Measurements from ENCODE around the gene PRTN3.
"Not testable (repeated sequence)": the region's sequence is repeated elsewhere in the genome, so short reads cannot be mapped to it uniquely, and the experiment has no call there.

The PRTN3 gene

DNA sequence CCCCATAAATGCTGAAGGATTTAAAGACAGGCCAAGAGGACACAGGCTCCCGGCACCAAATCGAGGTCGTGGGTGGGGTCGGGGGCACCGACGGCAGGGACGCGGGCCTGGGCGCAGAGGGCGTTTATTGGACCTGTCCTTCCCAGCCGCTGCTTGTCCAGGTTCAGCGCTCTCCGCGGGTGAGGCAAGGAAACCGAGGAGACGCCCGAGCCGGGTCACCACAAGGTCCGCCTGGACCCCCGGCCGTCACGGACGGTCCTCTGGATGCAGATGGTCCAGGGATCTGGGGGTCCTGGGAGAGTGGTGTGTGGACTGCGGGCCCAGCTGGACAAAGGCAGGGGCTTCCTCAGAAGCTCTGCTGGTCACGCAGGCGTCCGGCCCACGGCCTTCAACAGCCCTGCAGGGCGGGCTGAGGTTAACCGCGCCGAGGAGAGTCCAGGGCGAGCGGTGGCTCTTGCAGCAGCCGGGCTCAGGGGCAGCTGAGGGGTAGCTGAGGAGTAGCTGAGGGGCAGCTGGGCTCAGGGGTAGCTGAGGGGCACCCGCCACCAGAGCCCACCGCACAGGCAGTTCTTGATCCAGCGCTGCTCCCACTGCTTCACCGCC lies 27.2 kb downstream of the PRTN3 start:
- DNase-seq (ENCODE audit: low spot score), result no peak

GRCh38 chr19:868458-869244 lies 27.9 kb downstream of the PRTN3 start:
- no peak for DNase-seq (ENCODE audit: low spot score)

DNA sequence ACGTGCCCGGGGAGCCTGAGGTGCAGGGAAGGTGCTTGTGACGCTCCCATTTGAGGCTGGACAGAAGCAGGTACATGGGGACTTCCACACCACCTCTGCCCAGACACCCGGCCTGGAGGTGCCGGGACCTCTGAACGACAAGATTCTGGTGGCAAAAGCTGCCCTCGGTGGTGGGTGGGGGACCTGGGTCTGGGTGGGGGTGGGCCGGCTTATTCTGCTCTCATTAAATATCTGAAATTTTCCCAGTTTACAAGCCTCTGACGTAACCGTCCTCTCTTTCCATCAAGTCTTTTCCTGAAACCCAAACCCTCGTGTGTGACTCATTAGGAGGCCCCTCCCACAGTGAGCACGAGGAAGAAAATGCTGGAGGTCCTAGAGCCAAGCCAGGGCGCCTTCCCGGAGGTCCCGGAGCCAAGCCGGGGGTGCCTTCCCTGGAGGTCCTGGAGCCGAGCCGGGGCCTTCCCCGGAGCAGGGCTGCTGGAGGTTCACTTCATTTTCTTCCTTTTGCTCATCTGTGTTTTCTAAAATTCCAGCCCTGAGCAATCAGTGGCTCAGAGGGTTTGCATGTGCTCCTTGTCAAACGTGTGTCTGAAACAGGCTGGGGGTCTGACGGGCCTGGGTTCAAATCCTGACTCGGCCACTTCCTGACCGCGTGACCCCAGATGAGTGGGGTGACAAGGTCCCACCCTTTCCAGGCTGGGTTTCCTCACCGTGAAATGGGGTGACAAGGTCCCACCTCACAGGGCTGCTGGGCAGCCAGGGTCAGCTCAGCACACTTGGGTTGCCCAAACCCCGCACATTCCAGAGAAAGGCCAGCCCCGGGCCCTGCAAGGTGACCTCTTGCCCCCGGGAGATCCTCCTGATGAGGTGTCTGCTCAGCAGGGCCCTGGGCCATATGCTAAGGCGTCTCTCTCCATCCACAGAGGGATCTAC lies 28.7 kb downstream of the PRTN3 start:
- no peak for DNase-seq (ENCODE audit: low spot score)

GRCh38 chr19:870314-870713 lies 29.5 kb downstream of the PRTN3 start:
- no peak for DNase-seq (ENCODE audit: low spot score)

DNA sequence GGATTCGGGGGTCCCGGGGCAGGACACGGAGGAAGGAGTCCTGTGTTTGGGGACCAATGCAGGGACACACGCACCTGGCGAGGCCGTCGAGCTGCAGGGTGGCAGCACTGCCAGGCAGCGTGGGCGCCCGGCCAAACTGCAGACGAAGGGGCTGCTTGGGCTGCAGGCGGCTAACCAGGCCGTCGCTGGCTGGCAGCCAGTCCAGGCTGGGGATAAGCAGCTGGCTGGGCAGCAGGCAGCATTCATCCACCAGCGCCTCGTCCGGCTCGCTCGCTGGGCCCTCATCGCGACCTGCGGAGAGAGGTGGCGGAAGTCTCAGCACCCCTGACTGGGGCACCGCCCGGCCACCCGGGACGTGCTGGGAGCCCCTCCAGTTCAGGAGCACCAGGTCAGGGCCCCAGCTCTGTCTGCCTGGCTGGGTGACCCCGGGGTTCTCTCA lies 30.2 kb downstream of the PRTN3 start:
- peak; percentile 87 for DNase-seq (ENCODE audit: low spot score)

GRCh38 chr19:871446-872265 lies 30.9 kb downstream of the PRTN3 start:
- peak; percentile 65 for DNase-seq (ENCODE audit: low spot score)

DNA sequence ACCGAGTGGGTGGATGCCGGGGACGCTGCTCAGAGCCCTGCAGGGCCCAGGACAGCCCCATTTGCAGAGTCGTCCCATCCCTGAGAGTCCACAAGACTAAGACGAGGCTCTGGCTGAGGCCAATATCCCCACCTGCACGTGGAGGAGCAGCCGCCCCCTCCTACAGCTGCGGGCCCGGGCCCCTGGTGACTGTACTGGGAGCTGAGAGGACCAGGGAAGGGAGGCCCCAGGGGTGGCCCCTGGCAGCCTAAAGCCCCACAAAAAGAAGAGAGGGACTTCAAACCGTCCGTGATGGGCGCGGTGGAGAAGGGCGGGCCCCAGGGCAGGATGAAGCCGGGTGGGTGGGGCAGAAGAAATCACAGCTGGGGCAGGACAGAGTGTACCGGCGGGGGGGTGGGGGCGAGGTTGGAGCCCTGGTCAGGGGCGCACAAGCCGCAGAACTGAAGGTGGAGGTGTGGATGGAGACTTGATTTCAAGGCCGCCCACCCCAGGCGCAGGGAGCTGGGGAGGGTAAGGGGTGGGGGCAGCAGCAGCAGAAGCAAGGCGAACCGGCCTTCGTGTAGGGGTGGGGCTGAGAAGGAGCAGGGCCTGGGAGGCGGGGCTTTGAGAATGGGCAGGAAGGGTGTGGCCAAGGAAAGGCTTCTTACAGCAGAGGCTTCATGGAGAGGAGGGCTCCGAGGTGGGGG lies 31.6 kb downstream of the PRTN3 start:
- no peak for DNase-seq (ENCODE audit: low spot score)

DNA sequence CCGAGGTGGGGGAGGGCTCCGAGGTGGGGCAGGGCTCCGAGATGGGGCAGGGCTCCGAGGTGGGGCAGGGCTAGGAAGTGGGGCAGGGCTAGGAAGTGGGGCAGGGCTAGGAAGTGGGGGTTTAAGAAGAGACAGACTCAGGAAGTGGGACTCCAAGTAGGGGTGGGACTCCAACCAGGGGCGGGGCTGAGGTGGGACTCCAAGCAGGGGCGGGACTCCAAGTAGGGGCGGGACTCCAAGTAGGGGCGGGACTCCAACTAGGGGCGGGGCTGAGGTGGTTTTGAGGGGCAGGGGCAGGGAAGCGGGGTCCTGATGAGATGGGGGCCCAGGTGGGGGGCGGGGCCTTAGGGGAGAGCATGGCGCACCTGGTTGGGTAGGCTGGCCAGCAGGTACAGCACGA lies 32.3 kb downstream of the PRTN3 start:
- peak; percentile 61 for DNase-seq (ENCODE audit: low spot score)

DNA sequence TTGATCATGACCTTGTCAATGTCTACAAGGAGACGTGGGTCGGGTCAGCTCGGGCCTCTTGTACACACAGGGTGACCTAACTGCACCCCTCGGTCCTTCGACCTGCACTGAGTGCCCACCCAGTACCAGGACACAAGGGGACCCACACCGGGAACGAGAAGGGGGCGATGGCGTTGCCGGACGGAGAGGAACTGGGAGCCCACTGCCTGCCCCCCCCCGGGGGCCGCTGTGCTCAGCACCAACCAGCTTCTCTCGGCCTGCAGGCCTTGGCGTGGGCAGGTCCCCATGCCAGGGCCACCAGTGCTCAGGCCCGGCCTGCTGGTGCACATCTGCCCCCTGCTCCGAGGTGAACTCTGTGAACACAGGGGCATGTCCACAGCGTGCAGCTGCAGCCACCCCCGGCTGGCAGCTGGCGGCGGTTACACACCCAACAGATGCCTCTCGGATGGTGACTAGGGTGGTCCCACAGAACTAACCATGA lies 32.8 kb downstream of the PRTN3 start:
- DNase-seq (ENCODE audit: low spot score), result no peak

- no peak for DNase-seq (ENCODE audit: low spot score)
Observed at GRCh38 chr19:875265-875879, 34.6 kb downstream of the PRTN3 start.

DNA sequence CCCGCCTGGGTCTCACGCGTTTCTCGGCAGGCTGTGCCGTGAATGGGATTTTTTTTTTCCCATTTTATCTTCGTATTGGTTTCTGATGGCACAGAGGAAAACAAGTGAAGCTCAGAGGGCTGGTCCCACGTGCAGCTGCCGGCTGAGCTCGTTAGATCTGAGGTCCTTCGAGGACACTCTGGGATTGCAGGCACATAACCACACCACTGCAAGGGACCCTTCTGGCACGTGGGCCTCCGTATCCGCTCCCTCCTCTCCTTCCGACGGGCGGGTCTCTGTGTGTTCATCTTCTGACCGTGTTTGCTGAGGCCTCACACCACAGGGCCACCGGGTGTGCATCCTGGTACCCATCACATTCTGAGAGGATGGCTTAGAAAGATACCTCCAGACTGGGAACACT lies 35.3 kb downstream of the PRTN3 start:
- DNase-seq (ENCODE audit: low spot score), result no peak

DNA sequence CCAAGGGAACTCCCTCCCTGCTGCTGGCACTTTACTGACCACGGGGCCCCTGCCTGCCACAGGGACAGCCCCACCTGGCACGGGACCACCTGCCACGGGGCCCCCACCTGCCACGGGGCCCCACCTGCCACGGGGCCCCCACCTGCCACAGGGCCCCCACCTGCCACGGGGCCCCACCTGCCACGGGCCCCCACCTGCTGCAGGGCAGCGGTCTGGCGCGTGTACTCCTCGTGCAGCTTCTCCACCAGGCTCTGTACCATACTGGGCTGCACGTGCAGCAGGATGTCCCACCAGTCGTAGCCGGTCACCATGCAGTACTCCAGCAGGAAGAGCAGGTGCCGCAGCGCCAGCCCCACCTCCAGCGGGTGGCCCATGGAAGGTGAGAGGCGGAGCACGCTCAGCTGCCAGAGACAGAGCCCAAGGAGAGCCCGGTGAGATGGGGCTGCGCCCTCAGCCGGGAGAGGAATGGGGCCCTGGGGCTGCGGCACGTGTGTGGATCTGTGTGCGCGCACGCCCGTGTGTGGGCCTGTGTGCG lies 36.0 kb downstream of the PRTN3 start:
- no peak for DNase-seq (ENCODE audit: low spot score)

DNA sequence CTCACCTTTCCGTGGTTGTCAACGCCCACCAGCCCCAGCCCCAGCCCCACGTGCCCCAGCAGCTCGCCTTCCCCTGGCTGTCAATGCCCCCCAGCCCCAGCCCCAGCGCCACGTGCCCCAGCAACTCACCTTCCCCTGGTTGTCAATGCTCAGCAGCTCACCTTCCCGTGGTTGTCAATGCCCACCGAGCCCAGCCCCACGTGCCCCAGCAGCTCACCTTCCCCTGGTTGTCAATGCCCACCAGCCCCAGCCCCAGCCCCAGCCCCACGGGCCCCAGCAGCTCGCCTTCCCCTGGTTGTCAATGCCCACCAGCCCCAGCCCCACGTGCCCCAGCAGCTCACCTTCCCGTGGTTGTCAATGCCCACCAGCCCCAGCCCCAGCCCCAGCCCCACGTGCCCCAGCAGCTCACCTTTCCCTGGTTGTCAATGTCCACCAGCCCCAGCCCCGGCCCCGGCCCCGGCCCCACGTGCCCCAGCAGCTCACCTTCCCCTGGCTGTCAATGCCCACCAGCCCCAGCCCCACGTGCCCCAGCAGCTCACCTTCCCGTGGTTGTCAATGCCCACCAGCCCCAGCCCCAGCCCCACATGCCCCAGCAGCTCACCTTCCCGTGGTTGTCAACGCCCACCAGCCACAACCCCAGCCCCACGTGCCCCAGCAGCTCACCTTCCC lies 37.3 kb downstream of the PRTN3 start:
- not testable (repeated sequence) for DNase-seq (ENCODE audit: low spot score)

GRCh38 chr19:878751-879561 lies 38.2 kb downstream of the PRTN3 start:
- DNase-seq (ENCODE audit: low spot score), result not testable (repeated sequence)

- no peak for DNase-seq (ENCODE audit: low spot score)
Observed at GRCh38 chr19:879711-880438, 39.1 kb downstream of the PRTN3 start.

- DNase-seq (ENCODE audit: low spot score), result no peak
Observed at GRCh38 chr19:881385-882071, 40.7 kb downstream of the PRTN3 start.

- DNase-seq (ENCODE audit: low spot score), result no peak
Observed at GRCh38 chr19:882871-883497, 42.2 kb downstream of the PRTN3 start.

All from D341Med (cell line).